PC-3 (cell line): ENCODE measurements around the gene OTC.

Experiments used
- EZH2 ChIP-seq: fragments of 300-600 bp; sonication (generic); IDR thresholded peaks from one replicate; pipeline ENCODE4 v1.6.1; 2017; ENCODE audit warnings: antibody characterized with exemption, mild to moderate bottlenecking, low read length; ENCODE audit not compliant: unreplicated experiment
- EZH2phosphoT487 ChIP-seq: fragments of 300-600 bp; sonication (generic); IDR thresholded peaks from 2 replicates; pipeline ENCODE4 v1.6.1; 2018; ENCODE audit warnings: mild to moderate bottlenecking, antibody characterized with exemption, low read length, borderline replicate concordance
- TF ChIP-seq, protein P1 (sequence below): fragments of 300-600 bp; sonication (generic); conservative IDR thresholded peaks from 2 replicates; pipeline ENCODE4 v1.5.1; 2017; ENCODE audit warnings: antibody characterized with exemption, low read depth, mild to moderate bottlenecking, low read length

DNA sequence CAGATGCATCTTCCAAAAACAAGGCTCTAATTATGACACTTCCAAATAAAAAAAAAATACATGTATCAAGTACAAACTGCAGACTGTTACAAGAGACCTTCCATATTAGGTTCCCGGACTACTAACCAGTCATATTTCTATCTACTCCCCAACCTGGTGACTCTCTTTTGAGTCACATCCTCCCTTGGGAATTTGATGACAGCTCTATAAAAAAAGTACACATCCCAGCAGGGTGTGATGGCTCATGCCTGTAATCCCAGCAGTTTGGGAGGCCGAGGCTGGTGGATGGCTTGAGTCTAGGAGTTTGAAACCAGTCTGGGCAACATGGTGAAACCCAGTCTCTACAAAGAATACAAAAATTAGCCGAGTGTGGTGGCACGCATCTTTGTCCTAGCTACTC lies 40.0 kb upstream of the OTC start:
- TF ChIP-seq, protein P1, sequence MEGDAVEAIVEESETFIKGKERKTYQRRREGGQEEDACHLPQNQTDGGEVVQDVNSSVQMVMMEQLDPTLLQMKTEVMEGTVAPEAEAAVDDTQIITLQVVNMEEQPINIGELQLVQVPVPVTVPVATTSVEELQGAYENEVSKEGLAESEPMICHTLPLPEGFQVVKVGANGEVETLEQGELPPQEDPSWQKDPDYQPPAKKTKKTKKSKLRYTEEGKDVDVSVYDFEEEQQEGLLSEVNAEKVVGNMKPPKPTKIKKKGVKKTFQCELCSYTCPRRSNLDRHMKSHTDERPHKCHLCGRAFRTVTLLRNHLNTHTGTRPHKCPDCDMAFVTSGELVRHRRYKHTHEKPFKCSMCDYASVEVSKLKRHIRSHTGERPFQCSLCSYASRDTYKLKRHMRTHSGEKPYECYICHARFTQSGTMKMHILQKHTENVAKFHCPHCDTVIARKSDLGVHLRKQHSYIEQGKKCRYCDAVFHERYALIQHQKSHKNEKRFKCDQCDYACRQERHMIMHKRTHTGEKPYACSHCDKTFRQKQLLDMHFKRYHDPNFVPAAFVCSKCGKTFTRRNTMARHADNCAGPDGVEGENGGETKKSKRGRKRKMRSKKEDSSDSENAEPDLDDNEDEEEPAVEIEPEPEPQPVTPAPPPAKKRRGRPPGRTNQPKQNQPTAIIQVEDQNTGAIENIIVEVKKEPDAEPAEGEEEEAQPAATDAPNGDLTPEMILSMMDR = no peak
- TF ChIP-seq EZH2 (no peak), EZH2phosphoT487 (no peak)
